ENCODE results near the gene NCOA3.
"Not testable (repeated sequence)": the region's sequence is repeated elsewhere in the genome, so short reads cannot be mapped to it uniquely, and the experiment has no call there.

Gene NCOA3

DNA sequence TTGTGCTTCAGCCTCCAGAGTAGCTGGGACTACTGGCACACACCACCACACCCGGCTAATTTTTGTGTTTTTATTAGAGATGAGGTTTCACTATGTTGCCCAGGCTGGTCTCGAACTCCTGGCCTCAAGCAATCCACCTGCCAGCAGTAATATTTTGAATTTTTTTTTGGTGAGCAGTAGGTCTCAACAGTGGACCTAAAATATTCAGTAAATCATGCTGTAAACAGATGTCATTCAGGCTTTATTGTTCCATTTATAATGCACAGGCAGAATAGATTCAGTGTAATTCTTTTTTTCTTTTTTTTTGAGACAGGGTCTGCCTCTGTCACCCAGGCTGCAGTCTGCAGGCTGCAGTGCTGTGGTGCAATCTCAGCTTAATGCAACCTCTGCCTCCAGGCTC is 69.7 kb downstream of the NCOA3 start:
- DNase-seq = no peak

GRCh38 chr20:47572105-47572729 is 70.5 kb downstream of the NCOA3 start:
- DNase-seq = no peak

- DNase-seq = no peak
These were observed 71.9 kb downstream of the NCOA3 start for GRCh38 chr20:47573559-47573958.

DNA sequence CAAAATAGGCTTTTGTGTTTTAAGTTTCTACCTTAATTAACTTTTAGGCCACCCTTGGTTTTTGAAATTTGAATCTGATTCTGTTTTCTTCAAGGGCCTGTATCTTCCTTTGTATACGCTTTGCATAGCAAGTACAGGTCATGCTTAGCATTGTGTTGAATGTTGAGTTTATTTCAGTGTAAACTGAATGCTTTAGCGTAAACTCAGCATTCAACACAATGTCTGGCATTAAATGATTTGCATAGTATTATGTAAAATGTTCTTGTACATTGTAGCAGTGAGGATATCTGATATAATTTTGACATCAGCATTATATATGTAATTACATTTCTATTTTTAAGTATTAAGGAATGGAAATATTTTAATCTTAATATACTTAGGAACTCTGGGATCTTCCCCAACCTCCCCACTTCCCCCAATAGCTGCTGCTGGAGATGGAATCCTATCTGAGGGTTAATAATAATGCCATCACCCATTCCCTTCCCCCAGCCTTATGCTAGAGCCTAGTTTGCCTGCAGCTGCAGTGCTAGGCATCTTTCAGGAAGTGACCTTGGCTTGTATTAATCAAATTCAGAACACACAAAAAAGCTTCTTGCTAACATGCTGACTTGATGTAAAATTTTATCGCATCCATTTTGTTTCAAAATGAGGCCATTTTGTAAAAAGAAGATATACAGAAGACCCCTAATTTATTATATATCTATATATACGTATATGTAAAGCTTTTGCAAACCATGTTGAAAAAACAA is 73.1 kb downstream of the NCOA3 start:
- DNase-seq = peak; percentile 59 to 87

DNA sequence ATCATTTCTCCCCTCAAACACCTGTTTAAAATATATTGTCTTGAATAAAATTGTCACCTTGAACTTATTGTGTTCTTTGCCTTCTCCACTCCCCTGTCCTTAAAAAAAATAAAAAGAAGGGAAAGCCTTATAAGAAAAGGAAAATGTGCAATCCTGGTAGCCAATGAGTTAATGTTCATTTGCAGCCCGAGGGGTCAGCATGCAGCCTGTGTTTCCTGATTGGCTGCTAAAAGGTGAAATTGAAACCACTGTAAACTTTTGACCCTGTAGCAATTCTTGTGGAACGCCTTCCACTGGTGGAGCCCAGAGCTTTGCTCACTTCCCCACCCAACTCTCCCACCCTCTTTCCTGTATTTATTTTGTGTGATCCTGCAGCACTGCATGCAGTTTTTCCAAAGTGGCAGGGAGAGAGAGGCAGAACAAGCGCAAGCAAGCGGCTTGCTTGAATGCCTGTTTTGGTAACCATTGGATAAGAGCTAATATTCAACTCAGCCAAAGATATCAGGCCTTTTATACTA is 74.9 kb downstream of the NCOA3 start:
- peak; percentile 88 to 96 for DNase-seq

DNA sequence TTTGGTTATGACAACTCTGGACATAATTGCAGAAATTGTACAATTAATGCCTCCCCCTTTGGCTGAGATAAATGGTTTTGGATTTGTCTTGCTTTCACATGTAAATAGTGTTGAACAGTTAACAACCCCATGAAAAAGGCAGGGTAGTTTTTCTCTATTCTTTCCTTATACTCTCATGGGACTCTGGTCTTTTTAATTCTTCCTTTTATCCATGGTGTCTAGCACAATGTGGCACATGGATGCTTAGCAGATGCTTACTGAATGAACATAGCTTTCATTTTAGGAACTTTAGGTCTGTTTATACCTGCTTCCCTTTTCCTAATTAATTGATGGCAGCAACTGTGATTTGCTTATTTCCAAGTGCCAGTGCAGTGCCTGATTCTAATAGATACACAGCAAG is 75.6 kb downstream of the NCOA3 start:
- peak in 1 of 2 experiments; percentile 25 for DNase-seq

- DNase-seq = no peak
These were observed 76.9 kb downstream of the NCOA3 start for GRCh38 chr20:47578543-47578942.

GRCh38 chr20:47580686-47581085 is 79.0 kb downstream of the NCOA3 start:
- DNase-seq = not testable (repeated sequence)

DNA sequence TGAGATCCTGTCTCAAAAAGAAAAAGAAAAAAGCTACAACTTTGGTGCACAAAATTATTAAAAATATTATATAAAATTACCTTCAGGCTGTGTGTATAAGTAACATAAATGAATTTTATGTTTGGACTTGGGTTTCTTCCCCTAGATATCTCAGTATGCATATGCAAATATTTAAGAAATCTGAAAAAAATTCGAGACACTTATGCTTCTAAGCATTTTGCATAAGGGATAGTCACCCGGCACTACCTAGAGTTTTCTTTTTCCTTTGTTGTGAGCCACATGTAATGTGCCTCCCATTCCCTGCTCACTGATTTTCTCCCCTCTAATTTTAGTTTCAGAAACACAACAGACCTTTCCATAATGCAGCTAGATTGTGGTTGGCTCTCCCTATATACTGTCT is 79.4 kb downstream of the NCOA3 start:
- no peak for DNase-seq

DNA sequence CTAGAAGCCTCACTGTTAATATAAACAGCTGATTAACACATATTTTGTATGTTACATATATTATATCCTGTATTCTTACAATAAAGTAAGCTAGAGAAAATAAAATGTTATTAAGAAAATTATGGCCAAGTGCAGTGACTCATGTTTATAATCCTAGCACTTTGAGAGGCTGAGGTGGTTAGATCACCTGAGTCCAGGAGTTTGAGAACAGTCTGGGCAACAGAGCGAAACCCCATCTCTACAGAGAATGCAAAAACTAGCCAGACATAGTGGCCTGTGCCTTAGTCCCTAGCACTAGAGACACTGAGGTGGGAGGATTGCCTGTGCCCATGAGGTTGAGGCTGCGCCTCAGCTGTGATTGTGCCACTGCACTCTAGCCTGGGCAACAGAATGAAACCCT is 81.9 kb downstream of the NCOA3 start:
- no peak for DNase-seq

- no peak for DNase-seq
These were observed 83.5 kb downstream of the NCOA3 start for GRCh38 chr20:47585087-47585747.

GRCh38 chr20:47586649-47587294 is 85.1 kb downstream of the NCOA3 start:
- no peak for DNase-seq

DNA sequence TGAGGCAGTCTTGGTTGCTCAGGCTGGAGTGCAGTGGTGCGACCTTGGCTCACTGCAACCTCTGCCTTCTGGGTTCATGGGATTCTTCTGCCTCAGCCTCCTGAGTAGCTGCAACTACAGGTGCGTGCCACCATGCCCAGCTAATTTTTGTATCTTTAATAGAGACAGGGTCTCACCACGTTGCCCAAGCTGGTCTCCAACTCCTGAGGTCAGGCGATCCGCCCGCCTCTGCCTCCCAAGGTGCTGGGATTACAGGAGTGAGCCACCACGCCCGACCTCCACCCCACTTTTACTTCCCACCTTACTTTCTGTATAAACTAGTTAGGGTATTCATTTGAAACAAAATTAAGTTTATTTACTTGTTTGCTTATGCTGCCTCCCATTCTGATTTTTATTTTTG is 86.5 kb downstream of the NCOA3 start:
- no peak for DNase-seq

DNA sequence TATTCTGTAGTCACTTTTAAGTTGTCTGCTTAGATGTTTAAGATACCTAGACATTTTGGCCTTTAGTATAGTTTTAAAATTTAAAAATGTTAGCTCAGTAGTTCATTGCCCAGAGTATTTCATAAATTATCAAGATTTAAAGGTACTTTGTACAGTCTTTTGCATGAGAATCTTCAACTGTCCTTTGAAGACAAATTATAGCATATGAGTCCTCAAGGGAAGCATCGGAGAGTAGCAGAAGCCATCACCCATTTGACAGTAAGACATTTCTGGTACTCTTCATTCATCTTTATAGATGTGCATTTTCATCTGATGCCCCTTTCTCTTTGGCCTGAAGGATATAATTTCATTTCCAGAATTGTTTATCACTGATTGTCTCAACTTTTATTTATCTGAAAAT is 89.5 kb downstream of the NCOA3 start:
- no peak for DNase-seq

- DNase-seq = no peak
These were observed 92.5 kb downstream of the NCOA3 start for GRCh38 chr20:47594157-47594556.

DNA sequence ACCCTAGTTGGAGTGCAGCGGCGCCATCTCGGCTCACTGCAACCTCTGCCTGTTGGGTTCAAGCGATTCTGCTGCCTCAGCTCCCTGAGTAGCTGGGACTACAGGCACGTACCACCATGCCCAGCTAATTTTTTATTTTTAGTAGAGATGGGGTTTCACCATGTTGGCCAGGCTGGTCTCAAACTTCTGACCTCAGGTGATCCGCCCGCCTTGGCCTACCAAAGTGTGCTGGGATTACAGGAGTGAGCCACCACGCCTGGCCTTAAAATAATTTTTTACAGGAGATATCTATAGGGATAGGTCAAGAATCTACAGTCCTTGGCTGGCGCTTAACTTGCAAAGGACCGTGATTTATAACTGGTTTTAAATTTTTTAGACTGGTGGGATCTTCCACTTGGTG is 93.5 kb downstream of the NCOA3 start:
- not testable (repeated sequence) for DNase-seq

DNA sequence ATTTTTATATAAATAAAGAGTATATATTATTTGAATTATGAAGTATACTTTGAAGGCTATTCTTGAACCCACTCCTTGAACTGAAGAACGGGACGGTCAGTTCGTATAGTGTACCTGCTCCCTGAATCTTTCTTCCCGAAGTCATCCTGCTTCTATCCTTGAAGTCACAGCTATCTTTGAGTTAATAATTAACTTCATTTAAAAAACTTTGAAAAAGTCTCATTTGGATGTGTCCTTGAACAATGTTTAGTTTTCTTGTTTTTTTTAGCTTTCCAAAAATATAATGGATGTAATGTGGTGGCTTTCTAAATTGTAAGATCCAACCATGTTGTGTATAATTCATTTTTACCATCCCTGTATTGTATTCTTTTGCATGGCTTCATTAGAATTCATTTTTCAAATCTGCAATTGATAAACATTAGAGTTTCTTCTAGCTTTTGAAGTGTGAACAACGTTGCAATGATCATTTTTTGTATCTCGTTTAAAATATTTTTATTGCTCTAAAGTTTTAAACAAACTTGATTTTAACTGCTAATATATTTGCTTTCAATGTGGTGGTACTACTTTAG is 94.4 kb downstream of the NCOA3 start:
- DNase-seq = no peak

DNA sequence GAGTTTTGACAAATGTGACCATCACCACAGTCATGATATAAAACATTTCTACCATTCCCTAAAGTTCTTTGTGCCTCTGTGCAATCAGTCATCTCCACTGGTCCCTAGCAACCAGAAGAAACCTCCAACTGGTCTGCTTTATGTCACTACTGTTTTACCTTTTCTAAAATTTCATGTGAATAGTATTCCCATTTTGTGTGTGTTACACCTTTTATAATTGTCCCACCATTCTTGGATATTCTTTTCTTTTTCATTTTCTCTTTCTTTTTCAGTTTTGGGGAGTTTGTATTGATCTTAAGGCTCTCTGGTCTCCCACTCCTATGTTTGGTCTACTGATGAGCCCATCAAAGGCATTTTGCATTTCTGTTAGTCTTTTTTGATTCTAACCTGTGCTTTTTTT is 95.4 kb downstream of the NCOA3 start:
- DNase-seq = no peak

DNA sequence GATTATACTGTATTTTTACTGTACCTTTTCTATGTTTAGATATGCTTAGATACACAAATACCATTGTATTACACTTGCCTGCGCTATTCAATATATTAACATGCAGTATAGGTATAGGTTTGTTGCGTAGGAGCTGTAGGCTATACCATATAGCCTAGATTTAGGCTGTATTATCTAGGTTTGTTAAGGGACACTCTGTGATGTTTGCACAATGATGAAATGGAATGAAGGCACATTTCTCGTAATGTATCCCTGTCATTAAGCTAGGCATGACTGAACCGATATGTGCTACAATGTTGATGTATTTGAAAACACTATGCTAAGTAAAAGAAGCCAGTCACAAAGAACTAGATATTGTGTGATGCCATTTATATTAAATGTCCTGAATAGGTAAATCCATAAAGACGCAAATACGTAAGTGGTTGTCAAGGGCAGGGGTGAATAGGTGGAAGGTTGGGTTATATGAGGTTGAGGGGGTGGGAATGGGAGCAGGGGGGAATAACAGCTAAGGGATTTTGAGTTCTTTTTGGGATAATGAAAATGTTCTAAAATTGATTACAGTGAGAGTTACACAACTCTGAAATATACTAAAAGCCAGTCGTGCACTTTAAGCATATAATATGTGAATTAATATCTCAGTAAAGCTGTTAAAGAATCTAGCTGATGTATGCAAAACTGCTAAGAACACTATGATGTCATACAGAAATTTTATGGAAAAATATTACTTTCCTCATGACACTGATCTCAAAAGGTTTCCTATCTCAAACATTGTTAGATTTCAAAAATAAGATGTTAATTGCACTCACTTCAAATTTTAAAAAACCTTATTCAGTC is 97.4 kb downstream of the NCOA3 start:
- DNase-seq = no peak

DNA sequence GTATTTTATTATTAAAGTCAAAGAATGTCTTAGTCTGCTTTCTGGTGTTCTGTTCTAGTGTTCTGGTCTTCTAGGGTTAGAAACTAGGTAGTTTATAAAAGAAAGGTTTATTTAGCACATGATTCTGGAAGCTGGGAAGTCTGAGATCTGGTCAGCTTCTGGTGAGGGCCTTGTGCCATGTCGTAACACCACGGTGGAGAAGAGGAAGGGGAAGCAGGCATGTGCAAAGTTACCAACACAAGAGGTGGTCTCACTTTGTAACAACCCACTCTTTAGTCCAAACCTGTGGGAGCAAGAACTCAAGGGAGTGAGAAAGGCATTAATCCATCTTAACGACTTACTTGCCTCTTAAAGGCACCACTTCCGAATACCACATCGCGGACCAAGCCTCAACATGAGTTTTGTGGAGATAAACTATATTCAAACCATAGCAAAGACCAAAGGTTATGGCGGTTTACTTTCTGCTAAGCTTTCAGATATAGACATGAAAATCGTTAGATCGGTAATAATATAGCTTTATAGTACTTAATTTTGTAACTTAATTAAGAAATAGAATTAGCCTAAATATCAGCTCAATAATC is 99.4 kb downstream of the NCOA3 start:
- no peak for DNase-seq

GRCh38 chr20:47603260-47603659 is 101.6 kb downstream of the NCOA3 start:
- no peak for DNase-seq
